Measurements from ENCODE around the gene UTF1. TPM values are rescaled to one million over a fixed set of nuclear protein-coding genes. Genes with fewer than 3 reads are reported as not detected.

Gene UTF1
- total RNA-seq, 1 donor from 2014 or later = not detected

- no peak for ATAC-seq (ENCODE audit: low read depth)
- peaks cover 13% of the 10 kb centered on the region for H3K9me3 Mint-ChIP-seq
- DNase-seq = no peak
- no peak overlapping the region for H3K4me3 Mint-ChIP-seq
- H3K36me3 Mint-ChIP-seq (ENCODE audit: low read depth) = no peaks in the 10 kb centered on the region
- H3K27ac Mint-ChIP-seq = no peak overlapping the region
- intact Hi-C loops (cut with micrococcal nuclease) = no loop called here
- CTCF ChIA-PET = no interaction called here
- H3K4me1 Mint-ChIP-seq = no peaks in the 10 kb centered on the region
- POLR2A ChIA-PET = no interaction called here
- peaks cover 9% of the 10 kb centered on the region for H3K27me3 Mint-ChIP-seq
- no peak for TF ChIP-seq CTCF (IDR thresholded peaks at IDR 0.05)
Measured at GRCh38 chr10:133191651-133192050, 38.4 kb upstream of the UTF1 start.

- ChIA-PET POLR2A (no interaction called here), CTCF (no interaction called here)
- intact Hi-C loops (cut with micrococcal nuclease) = no loop called here
- Mint-ChIP-seq H3K4me1 (no peaks in the 10 kb centered on the region), H3K36me3 (ENCODE audit: low read depth) (no peaks in the 10 kb centered on the region), H3K9me3 (peaks cover 13% of the 10 kb centered on the region), H3K27ac (no peak overlapping the region), H3K27me3 (peaks cover 9% of the 10 kb centered on the region), H3K4me3 (no peak overlapping the region)
- TF ChIP-seq CTCF (IDR thresholded peaks at IDR 0.05) = no peak
- DNase-seq = no peak
- no peak for ATAC-seq (ENCODE audit: low read depth)
Measured at GRCh38 chr10:133194151-133194550, 35.9 kb upstream of the UTF1 start.

GRCh38 chr10:133195096-133195495 is 34.9 kb upstream of the UTF1 start:
- Mint-ChIP-seq H3K4me3 (no peak overlapping the region), H3K36me3 (ENCODE audit: low read depth) (no peaks in the 10 kb centered on the region), H3K9me3 (peaks cover 13% of the 10 kb centered on the region), H3K27me3 (peaks cover 6% of the 10 kb centered on the region), H3K27ac (no peak overlapping the region), H3K4me1 (no peaks in the 10 kb centered on the region)
- ATAC-seq (ENCODE audit: low read depth) (no peak), DNase-seq (no peak)
- intact Hi-C loops (cut with micrococcal nuclease) = no loop called here
- ChIA-PET POLR2A (no interaction called here), CTCF (no interaction called here)
- no peak for TF ChIP-seq CTCF (IDR thresholded peaks at IDR 0.05)

GRCh38 chr10:133195611-133196010 is 34.4 kb upstream of the UTF1 start:
- ATAC-seq (ENCODE audit: low read depth) (no peak), DNase-seq (no peak)
- Mint-ChIP-seq H3K27ac (no peak overlapping the region), H3K9me3 (peaks cover 13% of the 10 kb centered on the region), H3K36me3 (ENCODE audit: low read depth) (no peaks in the 10 kb centered on the region), H3K27me3 (peaks cover 6% of the 10 kb centered on the region), H3K4me1 (no peaks in the 10 kb centered on the region), H3K4me3 (no peak overlapping the region)
- ChIA-PET POLR2A (no interaction called here), CTCF (no interaction called here)
- intact Hi-C loops (cut with micrococcal nuclease) = no loop called here
- no peak for TF ChIP-seq CTCF (IDR thresholded peaks at IDR 0.05)

- ChIA-PET CTCF (no interaction called here), POLR2A (no interaction called here)
- Mint-ChIP-seq H3K27ac (no peak overlapping the region), H3K27me3 (peaks cover 6% of the 10 kb centered on the region), H3K36me3 (ENCODE audit: low read depth) (no peaks in the 10 kb centered on the region), H3K4me3 (no peak overlapping the region), H3K9me3 (peaks cover 13% of the 10 kb centered on the region), H3K4me1 (no peaks in the 10 kb centered on the region)
- ATAC-seq (ENCODE audit: low read depth) = no peak
- no peak for DNase-seq
- intact Hi-C loops (cut with micrococcal nuclease) = no loop called here
- no peak for TF ChIP-seq CTCF (IDR thresholded peaks at IDR 0.05)
Measured at GRCh38 chr10:133196221-133196915, 33.6 kb upstream of the UTF1 start.

Data from activated B cell treated with CpG ODN at 0.5 μM for 24 hours (primary cell).